Small intestine (tissue), 16 donors: ENCODE measurements around the gene MPP3. TPM values are rescaled to one million over a fixed set of nuclear protein-coding genes. Genes with fewer than 3 reads are reported as not detected.

Experiments used
- DNase-seq, 2 donors: peaks; one replicate each; pipeline versions ENCODE4 v3.0.0 to v3.0.0-alpha.2; 2013
- FAIRE-seq: peaks from 2 replicates; lab custom pipeline; 2012; peaks lifted over from hg19 to GRCh38; lab: Jason Lieb, UNC
- H3K27ac ChIP-seq, 3 donors: one replicate each; pipeline ENCODE4 v1.5.1; 2013; ENCODE audit warnings: low read length in 2 of 3, mild to moderate bottlenecking in 2 of 3, control low read depth in 1 of 3, inconsistent platforms in 1 of 3, low read depth in 1 of 3, moderate library complexity in 1 of 3
- H3K27me3 ChIP-seq, 3 donors: one replicate each; pipeline ENCODE4 v1.6.1; 2013; ENCODE audit warnings: low read length in 3 of 3, inconsistent platforms in 1 of 3; ENCODE audit not compliant: control insufficient read depth in 3 of 3, insufficient read depth in 3 of 3
- H3K36me3 ChIP-seq, 3 donors: one replicate each; pipeline ENCODE4 v1.6.1; 2013; ENCODE audit warnings: low read length in 3 of 3, inconsistent platforms in 1 of 3, low read depth in 1 of 3, mild to moderate bottlenecking in 1 of 3, moderate library complexity in 1 of 3; ENCODE audit not compliant: control insufficient read depth in 3 of 3, insufficient read depth in 2 of 3
- H3K4me1 ChIP-seq, 3 donors: one replicate each; pipeline ENCODE4 v1.6.1; 2013; ENCODE audit warnings: low read length in 2 of 3, inconsistent platforms in 1 of 3, low read depth in 1 of 3, mild to moderate bottlenecking in 1 of 3, moderate library complexity in 1 of 3; ENCODE audit not compliant: control insufficient read depth in 3 of 3, insufficient read depth in 2 of 3
- H3K4me3 ChIP-seq, 3 donors: one replicate each; pipeline ENCODE4 v1.5.1; 2013; ENCODE audit warnings: low read length in 3 of 3, control low read depth in 1 of 3, inconsistent platforms in 1 of 3, low read depth in 1 of 3, mild to moderate bottlenecking in 1 of 3, moderate library complexity in 1 of 3
- H3K9me3 ChIP-seq, 2 donors: one replicate each; pipeline ENCODE4 v1.6.1; 2013; ENCODE audit warnings: low read depth in 1 of 2, low read length in 1 of 2; ENCODE audit not compliant: control insufficient read depth in 2 of 2, insufficient read depth in 1 of 2
- WGBS, 3 donors: extraction: QIAGEN DNeasy Blood & Tissue Kit; methylation state at CpG; one replicate each; pipeline ENCODE4 v1.1.7; 2013; 5-methylcytosine and 5-hydroxymethylcytosine counted together
- long read RNA-seq, 10 donors: transcript quantifications; one replicate each; lab custom pipeline, GENCODE V29; 2026
- polyA plus RNA-seq, 4 donors: library from polyadenylated mRNA; stranded (reverse) in 3 of 4; unstranded in 1 of 4; fragments of 200-250 nt in 3 of 4; fragments of 120-200 nt in 1 of 4; gene quantifications; one replicate each; pipeline versions ENCODE4 v1.2.1 to v1.2.3, GENCODE V29; 2013
- donor health status: healthy with polysubstance abuse.
- donor health status: control.
- donor health status: control.
- donor health status: Bipolar disorder and iron deficiency.
- donor health status: healthy.

MPP3 gene
- 1 to 10 TPM; 1.2 to 5.4 (median 2.6) TPM for polyA plus RNA-seq
- long read RNA-seq, donor 1: 0 reads
- long read RNA-seq, donor 2: 0 reads
- long read RNA-seq, donor 3, partial matches to known transcripts: 0 of 1 reads
- long read RNA-seq, donor 3, other reads (novel, unspliced or antisense): 0 of 1 reads
- long read RNA-seq, donor 4: 0 reads
- long read RNA-seq, donor 5: 0 reads
- long read RNA-seq, donor 6: 0 reads
- long read RNA-seq, donor 7: 0 reads
- long read RNA-seq, donor 8: 0 reads
- long read RNA-seq, donor 9: 0 reads
- long read RNA-seq, donor 10, partial matches to known transcripts: 0 of 3 reads
- long read RNA-seq, donor 10, other reads (novel, unspliced or antisense): 0 of 3 reads

DNA sequence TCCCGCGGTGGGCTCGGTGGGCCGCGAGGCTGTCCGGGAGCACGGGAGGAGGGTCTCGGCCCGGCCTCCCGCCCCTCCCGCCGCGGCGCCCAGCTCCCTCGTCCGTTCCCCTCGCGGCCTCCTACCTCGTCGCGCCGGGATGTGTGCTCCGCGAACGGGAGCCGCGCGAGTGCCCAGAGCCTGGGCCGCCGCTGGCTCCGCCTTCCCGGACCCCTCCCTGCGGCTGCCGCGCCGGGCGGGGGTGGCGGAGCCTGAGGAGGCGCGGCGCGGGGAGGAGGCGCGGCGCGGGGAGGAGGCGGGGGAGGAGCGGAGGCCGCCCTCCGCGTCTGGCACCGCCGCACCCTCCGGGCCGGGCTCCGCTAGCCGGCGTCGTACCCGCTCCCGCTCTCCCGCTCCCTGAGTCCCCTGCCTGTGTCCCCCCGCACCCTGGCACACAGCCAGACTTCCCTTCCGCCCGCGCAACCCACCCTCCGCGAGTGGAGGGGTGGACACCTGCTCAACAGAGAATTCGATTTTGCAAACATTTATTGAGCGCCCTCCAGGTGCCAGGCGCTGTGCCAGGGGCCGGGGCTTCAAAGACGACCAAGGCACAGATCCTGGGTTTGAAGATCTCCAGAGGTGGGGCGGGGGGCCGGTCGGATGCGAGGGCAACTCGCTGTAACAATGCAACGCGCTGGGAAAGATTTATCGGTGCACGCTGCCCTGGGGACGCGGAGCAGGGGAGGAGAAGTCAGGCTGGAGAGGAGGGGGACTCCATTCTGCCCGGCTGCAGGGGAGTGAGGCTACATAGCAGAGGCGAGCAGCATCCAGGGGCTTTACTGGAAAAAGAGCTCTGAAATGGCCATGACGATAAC lies at the start of gene MPP3:
Gene MPP3 (minus strand): TSS at position 171 of the 854 bp plus-strand sequence. CDS start 1,240 bp downstream, outside the sequence.
- Histone ChIP-seq H3K27me3 (peaks cover 0 to 19% (median 0%) of the 10 kb centered on the region in 3 donors), H3K4me1 (peaks cover 0 to 11% (median 3%) of the 10 kb centered on the region in 3 donors), H3K27ac (no peak within 1 kb of the TSS), H3K4me3 (peak within 1 kb of the TSS; percentile 30 to 55 (median 55)), H3K36me3 (peaks cover 0 to 5% (median 0%) of the 10 kb centered on the region in 3 donors), H3K9me3 (no peaks in the 10 kb centered on the region)
- DNase-seq (peak; percentile 84 to 89), FAIRE-seq (no peak)
- WGBS, 3 donors: 0 to 6% (median 1%) methylated on average over 37 to 87 of the region's 87 CpGs

DNA sequence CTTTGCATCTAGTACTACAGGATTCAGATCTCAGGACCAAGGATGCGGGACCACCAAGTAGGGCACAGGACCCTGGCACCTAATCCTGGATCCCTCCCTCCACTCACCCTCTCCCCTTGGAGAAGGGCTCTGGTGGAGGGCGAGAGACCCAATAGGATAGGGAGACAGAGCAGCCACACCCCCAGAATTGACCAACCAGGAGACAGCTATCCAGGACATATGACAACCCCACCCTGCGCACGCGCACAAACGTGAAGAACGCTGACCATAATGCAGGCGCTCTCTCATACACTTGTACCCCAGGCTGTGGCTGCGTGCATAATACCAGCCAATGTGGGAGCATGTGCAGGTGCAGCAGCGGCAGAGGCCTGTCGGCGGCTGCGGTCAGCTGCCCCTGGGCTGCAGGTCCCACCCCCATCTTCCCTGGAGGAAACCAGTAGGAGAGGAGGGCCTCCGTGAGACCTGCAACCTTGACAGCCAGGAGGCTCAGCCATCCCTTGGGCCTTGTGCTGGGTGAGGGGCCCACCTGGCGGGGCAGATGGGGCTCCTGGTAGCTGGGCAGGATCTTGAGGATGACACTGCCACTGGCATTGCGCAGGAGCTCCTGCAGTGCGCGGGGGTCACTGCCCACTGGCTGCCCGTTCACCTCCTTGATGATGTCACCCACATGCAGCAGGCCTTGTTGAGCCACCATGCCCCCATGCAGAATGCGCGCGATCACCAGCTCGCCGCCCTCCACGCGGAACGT lies 49.0 kb upstream of the MPP3 start:
- Histone ChIP-seq H3K36me3 (peaks cover 0 to 16% (median 0%) of the 10 kb centered on the region in 3 donors), H3K27ac (no peak overlapping the region), H3K4me3 (no peak overlapping the region), H3K9me3 (no peaks in the 10 kb centered on the region), H3K27me3 (no peaks in the 10 kb centered on the region), H3K4me1 (peaks cover 0 to 29% (median 0%) of the 10 kb centered on the region in 3 donors)
- DNase-seq (no peak), FAIRE-seq (no peak)
- 93 to 95% (median 94%) methylated on average over 27 of the region's 27 CpGs for WGBS, 3 donors

DNA sequence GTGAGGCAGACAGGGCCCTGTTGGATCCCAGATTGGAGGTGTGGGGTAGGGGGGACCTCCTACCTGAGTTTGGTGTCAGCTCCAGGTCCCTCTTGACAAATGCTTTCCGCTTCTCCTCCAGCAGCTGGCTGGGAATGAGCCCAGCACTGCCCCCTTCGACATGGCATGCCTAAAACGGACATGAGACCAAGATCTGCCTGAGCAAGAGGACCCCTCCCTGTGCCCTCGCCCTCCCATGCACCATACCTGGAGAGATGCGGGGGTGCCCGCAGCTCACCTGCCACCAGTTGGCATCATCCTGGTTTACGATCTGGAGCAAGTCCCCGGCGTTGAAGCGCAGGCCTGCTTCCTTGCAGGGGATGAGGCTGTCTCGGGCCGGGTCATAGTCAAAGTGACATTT lies 48.2 kb upstream of the MPP3 start:
- no peak for DNase-seq

GRCh38 chr17:43880420-43880991 lies 47.6 kb upstream of the MPP3 start:
- no peaks in the 10 kb centered on the region for H3K27me3 ChIP-seq
- peak; percentile 55 to 64 for DNase-seq

More for the DNA sequence above, 48.2 kb upstream of the MPP3 start:
- Histone ChIP-seq H3K36me3 (peaks cover 0 to 20% (median 0%) of the 10 kb centered on the region in 3 donors), H3K4me1 (peaks cover 0 to 37% (median 0%) of the 10 kb centered on the region in 3 donors), H3K9me3 (no peaks in the 10 kb centered on the region), H3K4me3 (no peak overlapping the region), H3K27ac (no peak overlapping the region), H3K27me3 (no peaks in the 10 kb centered on the region)
- 77 to 91% (median 82%) methylated on average over 12 of the region's 12 CpGs for WGBS, 3 donors
- FAIRE-seq: no peak

DNA sequence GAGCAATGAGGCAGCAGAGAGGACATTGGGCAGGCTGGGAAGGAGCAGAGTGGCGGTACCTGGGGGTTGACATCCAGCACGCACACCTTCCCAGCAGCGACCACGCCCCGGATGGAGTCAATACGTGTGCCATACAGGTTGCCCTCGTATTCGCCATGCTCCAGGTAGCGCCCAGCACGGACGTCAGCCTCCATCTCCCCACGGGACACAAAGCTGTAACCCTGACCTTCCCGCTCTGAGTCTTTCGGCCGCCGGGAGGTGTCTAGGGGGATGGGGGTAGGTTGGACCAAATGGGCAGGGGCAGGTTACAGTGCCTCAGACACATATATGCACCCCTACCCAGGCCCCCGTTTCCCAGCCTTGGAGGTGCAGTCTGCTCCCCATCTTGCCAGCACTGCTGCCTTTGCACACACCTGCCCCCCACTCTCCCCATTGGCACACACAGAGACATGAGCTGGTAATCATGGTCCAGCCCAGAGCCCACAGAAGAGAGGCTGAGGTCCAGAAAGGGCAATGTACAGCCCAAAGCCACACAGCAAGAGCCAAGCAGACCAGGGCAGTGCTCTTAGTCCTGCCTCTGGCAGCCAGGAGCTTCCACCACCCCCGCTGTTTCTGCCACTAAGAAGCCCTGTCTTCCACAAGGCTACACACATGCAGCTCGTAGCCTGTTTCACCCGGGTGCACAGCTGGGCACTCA lies 46.9 kb upstream of the MPP3 start:
- H3K9me3 ChIP-seq: no peaks in the 10 kb centered on the region
- H3K36me3 ChIP-seq: peaks cover 0 to 20% (median 0%) of the 10 kb centered on the region in 3 donors
- H3K27ac ChIP-seq: no peak overlapping the region
- no peak for FAIRE-seq
- no peak for DNase-seq
- H3K4me3 ChIP-seq: no peak overlapping the region
- H3K27me3 ChIP-seq: no peaks in the 10 kb centered on the region
- WGBS, 3 donors: 75 to 84% (median 75%) methylated on average over 20 of the region's 20 CpGs
- H3K4me1 ChIP-seq: peaks cover 0 to 48% (median 5%) of the 10 kb centered on the region in 3 donors

More at GRCh38 chr17:43880420-43880991, 47.6 kb upstream of the MPP3 start:
- no peak for FAIRE-seq
- Histone ChIP-seq H3K36me3 (peaks cover 0 to 20% (median 0%) of the 10 kb centered on the region in 3 donors), H3K4me1 (peaks cover 0 to 41% (median 1%) of the 10 kb centered on the region in 3 donors), H3K9me3 (no peaks in the 10 kb centered on the region), H3K27ac (no peak overlapping the region), H3K4me3 (no peak overlapping the region)
- WGBS, 3 donors: 62 to 76% (median 62%) methylated on average over 20 of the region's 20 CpGs

- peak overlapping the region in 1 of 3 donors; percentile 43 for H3K27ac ChIP-seq
- H3K4me3 ChIP-seq: no peak overlapping the region
- peaks cover 0 to 20% (median 0%) of the 10 kb centered on the region in 3 donors for H3K36me3 ChIP-seq
- DNase-seq (peak; percentile 76 to 92), FAIRE-seq (no peak)
- H3K4me1 ChIP-seq: peaks cover 0 to 60% (median 8%) of the 10 kb centered on the region in 3 donors
- no peaks in the 10 kb centered on the region for H3K27me3 ChIP-seq
- WGBS, 3 donors: 11 to 20% (median 17%) methylated on average over 11 to 13 of the region's 13 CpGs
- no peaks in the 10 kb centered on the region for H3K9me3 ChIP-seq
Observed at GRCh38 chr17:43878260-43879175, 45.6 kb upstream of the MPP3 start.
